ENCODE data around the gene STK32C.
"Not testable (repeated sequence)": the region's sequence is repeated elsewhere in the genome, so short reads cannot be mapped to it uniquely, and the experiment has no call there.

DNA sequence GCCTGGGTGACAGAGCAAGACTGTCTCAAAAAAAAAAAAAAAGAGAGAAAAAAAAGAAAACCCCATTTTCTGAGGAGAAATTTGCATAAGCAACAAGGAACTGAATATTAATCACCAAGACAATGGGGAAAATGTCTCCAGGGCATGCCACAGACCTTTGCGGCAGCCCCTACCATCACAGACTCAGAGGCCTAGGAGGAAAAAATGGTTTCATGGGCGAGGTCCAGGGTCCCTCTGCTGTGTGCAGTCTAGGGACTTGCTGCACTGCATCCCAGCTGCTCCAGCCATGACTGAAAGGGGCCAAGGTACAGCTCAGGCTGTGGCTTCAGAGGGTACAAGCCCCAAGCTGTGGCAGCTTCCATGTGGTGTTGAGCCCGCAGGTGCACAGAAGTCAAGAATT, 91.3 kb downstream of the STK32C start:
- not testable (repeated sequence) for TF ChIP-seq CTCF (conservative IDR thresholded peaks at IDR 0.05; ENCODE audit: low read depth, low read length); EZH2 (IDR thresholded peaks at IDR 0.05; ENCODE audit: borderline replicate concordance, low read depth, low read length, poor library complexity, severe bottlenecking)

All from A673 (cell line).